ENCODE results near the gene CPVL.

GRCh38 chr7:29071203-29071874 lies 75.0 kb downstream of the CPVL start:
- TF ChIP-seq, protein P1, sequence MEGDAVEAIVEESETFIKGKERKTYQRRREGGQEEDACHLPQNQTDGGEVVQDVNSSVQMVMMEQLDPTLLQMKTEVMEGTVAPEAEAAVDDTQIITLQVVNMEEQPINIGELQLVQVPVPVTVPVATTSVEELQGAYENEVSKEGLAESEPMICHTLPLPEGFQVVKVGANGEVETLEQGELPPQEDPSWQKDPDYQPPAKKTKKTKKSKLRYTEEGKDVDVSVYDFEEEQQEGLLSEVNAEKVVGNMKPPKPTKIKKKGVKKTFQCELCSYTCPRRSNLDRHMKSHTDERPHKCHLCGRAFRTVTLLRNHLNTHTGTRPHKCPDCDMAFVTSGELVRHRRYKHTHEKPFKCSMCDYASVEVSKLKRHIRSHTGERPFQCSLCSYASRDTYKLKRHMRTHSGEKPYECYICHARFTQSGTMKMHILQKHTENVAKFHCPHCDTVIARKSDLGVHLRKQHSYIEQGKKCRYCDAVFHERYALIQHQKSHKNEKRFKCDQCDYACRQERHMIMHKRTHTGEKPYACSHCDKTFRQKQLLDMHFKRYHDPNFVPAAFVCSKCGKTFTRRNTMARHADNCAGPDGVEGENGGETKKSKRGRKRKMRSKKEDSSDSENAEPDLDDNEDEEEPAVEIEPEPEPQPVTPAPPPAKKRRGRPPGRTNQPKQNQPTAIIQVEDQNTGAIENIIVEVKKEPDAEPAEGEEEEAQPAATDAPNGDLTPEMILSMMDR (IDR thresholded peaks at IDR 0.05): no peak
- TF ChIP-seq POLR2AphosphoS5 (IDR thresholded peaks at IDR 0.05): no peak
- no peak for TF ChIP-seq POLR2A (IDR thresholded peaks at IDR 0.05)

Measured in suprapubic skin (tissue), 4 donors.